HG02678 (cell line): ENCODE data around the gene IGFN1.
A peak's percentile ranks its signal among the peaks of the same experiment; 100 is the strongest.

Experiments used
- ATAC-seq: cut with Tn5 transposase; IDR thresholded peaks from one replicate; pipeline ENCODE4 v1.9.1; 2021; ENCODE audit warnings: mild to moderate bottlenecking, moderate library complexity; ENCODE audit not compliant: unreplicated experiment

The IGFN1 gene

DNA sequence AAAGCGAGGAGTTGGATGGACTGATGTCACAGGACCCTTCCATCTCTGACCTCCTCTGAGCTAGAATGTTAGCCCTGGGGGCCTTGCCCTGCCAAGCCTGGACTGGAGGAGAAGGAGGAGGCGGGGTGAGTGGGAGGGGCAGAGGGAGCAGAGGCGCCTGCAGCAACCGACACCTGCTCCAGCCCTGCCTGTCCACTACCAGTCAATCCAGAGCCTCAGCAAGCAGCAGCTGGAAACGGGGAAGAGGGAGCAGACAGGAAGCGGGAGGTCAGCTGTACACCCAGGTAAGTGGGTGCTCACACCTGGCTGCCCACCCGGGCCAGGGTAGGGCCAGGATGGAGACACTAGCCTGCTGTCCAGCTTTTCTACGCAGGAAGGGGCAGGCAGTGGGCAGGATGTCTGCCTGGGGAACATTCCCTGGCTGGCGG, at the start of gene IGFN1:
IGFN1 (plus strand) TSS at position 201 of the 428 bp plus-strand sequence. CDS start 2,470 bp downstream, outside the sequence.
- ATAC-seq, result no peak

DNA sequence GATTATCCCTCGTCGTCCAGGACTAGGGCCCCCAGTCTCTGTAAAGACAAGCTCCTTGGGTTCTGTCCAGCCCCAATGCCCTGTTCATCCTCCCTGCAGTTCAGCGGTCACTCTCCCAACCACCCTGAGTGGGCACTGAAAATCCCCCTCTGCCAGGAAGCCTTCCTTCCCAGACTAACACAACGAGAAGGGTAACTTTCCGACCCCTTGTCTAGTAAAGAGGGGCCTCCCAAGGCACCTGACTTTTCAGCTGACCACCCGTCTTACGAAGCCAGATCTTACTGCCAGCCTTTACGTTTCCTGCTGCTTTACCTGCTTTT, 49.7 kb upstream of the IGFN1 start:
- ATAC-seq, result no peak

DNA sequence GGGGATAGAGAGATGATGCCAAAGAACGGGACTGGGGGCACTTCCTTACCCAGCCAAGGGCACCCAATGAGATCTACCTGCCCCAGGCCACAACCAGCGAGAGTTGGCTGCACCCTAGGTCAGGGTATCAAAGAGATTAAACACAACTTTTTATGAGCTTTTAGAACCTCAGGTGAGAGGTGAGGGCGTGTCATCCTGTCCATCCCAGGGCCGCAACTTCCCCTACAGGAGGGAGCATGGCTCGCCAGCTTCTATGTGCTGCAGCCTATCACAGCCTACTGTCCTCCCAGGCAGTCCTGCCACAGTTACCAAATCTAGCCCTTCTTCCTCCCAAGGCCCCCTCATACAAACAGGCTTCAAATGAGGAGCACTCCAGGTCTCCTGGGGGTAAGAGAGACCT, 49.2 kb upstream of the IGFN1 start:
- no peak for ATAC-seq

DNA sequence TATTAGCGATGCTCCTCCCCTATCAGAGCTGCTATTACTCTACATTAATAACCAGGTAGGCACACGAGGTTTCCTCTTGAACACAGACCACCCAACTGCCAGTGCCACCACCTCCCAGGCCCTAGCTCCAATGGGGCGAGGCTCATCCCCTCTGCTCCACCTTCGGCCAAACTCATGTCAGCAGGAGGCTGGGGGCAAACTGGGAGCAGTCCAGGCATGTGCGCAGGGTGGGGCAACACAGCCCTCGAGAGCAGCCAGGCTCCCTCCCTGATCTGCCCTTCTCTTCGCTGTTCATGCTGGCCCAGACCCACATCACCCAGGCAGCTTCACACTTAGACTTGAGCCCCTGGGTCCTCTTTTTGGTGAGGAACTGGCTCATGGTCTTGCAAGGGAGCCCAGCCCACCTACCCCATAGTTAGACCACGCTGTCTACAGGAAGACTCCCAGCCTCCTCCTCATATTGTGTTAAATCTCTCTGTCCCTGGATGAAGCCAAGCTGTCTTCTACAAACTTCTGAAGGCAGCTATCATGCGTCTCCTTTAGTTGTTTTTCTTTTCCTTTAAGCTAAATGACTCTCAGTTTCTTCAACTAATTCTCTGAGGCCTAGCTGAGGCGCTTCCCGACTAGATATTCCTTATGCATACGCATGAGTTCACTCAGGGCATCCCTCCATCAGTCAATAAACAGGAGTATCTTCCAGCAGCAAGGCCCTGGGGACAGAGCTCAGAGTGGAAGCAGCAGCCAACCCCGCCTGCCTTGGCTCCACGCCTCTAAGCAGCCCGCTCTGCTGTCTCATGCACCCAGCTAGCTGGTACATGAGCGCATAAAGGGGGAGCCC, 48.4 kb upstream of the IGFN1 start:
- no peak for ATAC-seq

DNA sequence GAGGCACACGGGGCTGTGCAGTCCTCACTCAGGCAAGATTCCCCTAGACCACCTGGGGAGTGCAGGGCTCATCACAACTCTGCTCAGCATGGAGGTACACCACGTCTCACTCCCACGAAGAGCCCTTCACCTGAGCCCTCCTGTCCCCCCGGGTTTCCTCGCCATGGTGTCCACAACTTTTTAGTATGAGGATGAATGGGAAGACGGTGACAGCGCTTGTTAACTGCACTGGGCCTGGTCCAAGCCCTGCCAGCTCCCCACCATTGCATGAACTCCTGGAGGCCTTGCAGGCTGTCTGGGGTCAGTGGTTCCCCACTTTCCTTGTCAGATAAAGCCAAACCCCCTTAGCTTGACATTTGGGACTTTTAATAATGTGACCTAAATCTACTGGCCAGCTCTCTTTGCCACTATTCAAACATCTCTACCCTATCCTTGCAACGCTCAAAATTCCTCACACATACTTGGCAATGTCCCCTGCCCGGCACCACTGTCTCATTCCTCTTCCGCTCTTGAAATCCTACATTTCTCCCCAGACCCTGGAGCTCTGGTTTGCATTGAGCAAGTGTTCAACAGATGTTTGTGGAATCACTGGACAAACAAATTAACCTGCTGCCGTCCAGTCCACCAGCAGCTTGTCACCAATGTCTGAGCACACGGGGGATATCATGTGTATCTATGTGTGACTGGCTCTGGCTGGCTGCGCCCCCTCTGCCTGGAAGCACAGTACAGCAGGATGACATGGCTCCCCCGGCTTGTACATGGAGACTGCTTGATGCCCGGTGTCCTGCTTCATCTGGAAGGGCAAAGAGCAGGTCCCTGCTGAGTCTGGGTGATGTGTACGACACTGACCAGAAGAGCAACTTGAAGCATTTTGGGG, 47.5 kb upstream of the IGFN1 start:
- ATAC-seq, result no peak

DNA sequence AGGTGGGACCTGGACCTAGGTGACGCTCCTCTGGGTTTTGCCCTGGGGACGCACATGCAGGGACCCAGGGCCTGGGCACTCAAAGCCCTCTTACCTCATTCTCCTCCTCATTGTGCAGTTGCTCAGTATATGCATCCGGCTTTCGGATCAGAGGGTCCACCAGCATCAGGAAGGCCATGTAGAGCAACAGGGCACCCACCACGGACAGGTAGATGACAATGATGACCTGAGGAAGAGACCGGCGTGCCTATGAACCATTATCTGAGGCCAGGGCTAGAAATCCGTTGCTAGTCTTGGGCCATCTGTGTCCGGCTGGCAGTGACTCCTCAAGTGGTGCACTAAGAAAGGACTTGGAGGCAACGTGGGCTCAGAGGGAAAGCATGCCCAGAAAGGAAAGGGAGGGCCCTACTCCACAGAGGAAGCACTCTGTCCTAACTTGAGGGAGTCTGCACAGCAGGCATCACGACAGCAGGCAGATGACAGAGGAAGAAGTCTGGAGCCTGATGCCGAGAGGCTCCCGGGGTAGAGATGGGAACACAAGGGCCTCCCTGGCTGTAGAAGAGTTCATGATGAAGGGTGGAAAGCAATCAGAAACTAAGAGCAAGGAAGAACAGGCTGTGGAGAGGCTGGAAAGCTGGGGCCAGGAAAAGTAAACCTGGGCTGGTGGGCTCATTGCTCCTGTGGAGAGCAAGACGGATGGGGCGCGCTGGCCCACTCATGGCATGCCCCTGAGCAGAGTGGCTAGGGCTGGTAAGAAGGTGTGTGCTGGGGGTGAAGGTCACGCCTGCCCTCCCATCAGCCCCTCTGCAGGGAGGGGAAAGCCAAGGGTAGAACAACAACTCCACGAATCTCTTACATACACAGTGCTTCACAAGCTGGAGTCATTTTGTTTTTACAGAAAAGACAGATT, 46.6 kb upstream of the IGFN1 start:
- no peak for ATAC-seq

DNA sequence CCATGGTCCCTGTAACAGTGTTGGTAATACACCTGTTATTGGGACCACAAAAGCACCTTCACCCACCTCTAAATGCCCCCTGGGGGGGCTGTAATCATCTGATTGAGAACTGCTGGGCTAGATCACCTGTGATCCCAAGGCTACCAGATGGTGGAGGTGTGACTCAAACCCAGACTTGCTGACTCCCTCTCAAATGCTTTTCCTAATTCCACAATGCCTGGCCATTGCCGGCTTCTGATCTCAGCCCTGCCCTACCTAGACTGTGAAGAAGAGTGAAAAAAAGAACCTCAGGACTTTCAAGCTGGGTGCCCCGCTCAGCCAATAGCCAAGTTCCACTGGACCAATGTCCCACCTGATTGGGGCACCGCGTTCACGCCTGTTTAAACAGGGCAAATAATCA, 45.9 kb upstream of the IGFN1 start:
- no peak for ATAC-seq

DNA sequence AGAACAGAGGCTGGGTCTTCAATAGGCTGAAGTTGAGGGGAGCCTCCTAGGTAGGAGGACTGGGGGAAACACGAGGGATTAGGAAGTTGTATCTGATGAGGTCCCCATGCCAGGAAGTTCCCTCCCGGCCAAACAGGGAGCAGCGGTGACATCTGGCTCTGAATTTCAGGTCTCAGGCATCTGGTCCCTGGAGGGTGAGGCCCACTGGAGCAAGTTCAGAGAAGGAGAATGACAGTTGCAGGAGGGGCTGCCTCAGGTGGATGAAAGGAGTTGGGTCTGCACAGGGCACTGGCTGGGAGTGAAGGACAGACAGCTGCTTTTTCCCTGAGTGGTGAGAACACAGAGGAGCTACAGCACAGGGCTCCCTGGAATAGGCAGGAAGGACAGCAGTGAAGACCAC, 45.5 kb upstream of the IGFN1 start:
- ATAC-seq, result no peak

DNA sequence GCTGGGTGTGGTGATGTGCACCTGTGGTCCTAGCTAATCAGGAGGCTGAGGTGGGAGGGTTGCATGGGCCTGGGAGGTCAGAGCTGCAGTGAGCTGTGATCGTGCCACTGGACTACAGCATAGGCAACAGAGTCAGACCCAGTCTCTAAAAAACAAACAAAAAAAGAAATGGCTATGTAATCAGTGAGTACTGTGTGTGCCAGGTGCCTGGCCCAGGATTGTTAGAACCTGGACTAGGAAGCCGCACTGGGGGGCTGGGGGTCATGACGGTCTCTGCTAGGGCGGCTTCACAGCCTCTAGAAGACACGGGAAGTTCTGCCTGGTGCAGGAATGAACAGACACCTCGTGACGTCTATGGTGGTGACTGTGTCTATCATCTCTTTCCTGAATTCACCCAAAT, 44.8 kb upstream of the IGFN1 start:
- no peak for ATAC-seq

DNA sequence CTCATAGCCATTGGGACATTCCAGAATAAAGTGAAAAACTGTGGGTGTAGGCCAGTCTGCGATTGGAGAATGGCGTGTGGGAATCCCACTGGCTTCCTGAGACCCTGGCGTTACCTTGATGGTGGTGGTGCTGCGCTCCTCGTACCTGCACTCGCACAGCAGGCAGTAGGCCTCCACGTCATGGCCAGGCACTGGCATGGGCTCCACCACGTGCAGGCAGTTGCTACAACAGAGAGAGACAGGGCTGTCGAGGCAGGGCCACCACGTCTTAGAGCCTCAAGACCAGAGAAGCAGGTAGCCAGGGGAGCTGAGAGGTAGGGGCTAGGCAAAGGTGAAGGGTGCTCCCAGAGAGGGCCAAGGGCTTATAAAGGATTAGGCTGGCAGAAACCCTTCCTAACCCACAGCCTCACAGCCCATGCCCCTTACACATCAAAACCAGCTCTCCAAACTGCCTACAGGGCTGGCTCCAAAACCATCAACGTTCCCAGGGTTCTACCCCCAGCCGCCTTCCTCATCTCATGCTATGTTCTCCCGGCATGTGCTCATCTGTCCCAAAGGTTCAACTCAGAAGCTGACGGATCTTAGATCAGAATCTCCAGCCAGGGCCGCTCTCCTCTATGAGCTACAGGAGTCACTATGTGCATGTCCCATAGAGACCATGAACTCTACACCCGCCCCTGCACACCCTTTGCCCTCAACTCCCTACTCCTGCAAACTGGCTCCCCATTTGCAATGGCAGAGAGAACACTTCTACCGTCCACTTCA, 43.8 kb upstream of the IGFN1 start:
- ATAC-seq, result no peak

DNA sequence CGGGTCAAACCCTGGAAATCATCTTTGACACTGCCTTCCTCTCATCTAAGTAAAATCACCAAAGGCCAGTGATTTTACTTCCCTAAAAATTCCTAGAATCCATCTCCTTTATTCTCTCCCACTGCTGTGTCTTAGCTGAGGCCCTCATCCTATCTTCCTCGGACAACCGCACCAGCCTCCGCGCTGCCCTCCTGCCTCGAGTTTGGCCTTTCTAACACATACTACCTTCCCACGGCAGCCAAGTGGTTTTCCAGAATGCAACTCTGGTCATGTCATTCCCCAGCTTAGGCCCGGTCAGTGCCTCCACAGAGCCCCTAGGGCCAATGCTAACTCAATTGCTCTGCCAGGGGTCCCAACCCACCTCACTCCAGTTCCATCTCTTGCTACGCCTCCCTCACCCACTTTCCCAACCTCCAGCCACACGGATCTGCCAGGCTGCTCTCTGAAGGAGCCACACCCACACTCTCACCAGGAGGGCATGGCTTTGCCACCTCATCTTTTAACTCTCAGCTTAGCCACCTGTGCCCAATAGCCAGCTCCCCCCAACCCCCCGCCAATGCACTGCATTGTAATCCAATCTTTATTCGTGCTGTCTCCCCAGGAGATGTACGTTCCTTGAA, 43.1 kb upstream of the IGFN1 start:
- no peak for ATAC-seq

DNA sequence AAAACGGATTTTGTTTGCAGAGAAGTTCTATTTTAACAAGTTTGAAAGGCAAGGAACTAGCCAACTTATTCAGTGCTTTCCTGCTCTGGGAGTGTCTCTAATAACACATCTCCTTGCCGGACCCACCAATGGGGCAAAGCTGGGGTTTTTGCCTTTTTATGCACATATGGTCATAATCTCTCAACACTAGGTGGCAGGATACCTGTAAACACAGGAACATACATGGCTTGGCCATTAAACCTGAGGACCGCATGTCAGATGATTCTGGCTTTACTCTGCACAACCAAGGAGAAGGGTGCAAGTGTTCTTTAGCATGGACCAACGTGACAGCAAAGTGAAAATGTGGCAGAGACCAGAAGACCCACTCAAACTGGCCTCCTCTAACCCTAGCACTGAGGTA, 41.2 kb upstream of the IGFN1 start:
- ATAC-seq, result no peak

DNA sequence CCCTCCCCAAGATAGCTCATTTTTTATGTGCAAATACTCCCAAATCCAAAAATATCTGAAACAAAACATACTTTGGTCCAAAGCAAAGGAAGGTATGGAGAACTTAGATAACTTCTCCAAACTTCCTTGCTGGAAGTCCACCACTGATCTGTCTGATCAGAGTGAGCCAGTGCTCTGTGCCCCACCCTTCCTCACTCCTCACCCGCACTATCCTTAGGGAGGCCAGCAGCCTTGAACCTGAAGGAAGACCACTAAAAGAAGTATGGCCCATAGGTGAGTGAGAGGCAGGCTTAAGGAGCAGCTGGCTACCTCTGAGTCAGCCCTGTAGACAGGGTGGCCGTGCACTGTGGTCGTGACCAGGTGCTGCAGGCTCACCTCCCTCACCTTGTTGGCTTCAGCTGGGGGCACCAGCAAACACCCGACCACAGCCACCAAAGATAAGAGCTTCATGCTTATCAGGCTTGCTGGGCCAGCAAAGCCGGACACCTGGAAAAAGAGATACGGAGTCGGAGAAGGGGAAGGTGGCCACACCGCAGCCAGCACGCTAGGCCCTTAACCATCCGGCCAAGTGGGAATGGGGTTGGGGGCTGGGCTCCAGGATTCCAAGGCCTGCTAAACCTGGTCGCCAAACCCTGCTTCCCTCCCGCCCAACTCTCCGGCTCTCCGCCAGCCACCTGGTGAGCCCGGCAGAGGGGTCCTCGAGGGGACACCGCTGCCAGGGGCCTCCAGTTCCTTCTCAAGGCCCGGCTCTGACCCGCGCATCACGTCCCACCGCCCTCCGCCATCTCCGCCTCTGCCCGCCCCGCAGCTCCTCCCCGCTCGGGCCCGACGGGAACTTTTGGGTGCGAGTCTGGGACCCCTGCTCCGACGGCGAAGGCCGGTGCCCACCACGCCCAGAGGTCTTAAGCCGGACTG, 36.9 kb upstream of the IGFN1 start:
- ATAC-seq, result peak; percentile 62

DNA sequence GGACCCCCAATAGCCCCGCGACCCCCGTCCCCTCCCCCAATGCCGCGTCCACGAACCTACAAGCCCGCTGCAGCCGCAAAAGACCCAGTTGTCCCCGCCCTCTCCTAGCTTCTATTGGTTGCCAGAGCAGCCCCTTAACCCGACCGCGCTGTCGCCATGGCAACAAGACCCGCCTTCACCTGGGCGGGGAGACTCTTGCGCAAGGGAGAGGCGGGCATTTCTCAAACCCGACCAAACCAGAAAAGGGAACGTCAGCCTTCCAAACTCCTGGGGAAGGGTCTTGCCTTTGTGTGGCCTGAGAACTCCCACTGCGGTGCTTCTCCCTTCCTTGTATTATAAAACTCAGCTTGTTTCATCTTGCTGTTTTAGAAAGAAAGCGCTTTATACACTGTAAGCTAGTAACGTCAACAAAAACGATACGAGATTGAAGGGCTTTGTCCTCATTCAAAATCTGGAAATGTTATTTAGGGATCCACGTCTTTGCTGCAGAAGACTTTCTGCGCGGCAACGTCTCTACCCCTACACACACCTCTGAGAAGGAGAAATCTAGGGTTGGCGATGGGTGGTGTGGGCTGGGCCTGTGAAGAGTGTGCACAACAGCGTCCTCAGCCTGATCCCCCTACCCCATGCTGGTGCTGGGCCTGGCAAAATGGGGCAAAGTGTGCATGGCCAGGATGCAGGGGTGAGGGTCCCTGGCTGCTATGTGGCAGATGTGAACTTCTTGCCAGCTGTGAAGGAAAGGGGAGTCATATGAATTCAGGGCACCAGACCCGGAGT, 36.0 kb upstream of the IGFN1 start, which contains the start of gene TMEM9:
TMEM9 (minus strand) TSS at position 86 of the 777 bp plus-strand sequence. CDS start 551 bp downstream, outside the sequence.
- peak; percentile 98 for ATAC-seq

DNA sequence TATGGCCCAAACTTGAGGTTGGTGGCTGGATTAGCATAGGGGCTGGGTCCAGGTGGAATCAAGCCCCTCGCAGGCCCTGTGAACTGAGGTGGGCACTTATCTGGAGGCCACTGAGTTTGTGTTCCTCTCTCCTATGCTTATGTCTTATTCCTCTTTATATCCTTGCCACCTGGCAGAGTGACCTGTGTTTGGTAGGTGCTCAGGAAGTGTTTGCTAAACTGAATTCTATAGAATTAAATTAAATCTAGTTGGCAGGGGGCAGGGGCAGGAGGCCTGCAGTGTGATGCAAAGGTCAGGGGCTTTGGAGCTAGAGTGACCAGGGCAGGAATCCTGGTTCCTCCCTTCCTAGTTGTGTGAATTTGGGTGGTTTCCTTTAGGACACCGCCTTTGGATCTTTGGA, 35.3 kb upstream of the IGFN1 start:
- no peak for ATAC-seq

DNA sequence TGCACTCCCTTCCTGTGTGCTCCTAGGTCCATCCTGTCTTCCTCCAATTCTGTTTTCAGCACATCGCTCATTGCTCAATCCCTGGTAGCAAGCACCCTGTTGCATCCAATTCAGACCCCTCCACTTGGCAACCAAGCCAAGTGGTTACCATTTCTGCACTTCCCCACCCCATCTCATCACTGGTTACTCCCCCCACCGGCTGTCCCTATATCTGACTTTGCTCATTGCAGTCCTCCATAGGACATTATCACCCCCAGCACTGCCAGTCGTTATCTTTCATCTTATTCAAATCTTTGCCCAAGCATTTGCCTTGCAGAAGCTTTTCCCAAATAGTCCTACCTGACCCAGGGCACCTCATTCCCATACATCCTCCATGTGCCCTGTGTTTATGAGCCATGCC, 34.3 kb upstream of the IGFN1 start:
- no peak for ATAC-seq

DNA sequence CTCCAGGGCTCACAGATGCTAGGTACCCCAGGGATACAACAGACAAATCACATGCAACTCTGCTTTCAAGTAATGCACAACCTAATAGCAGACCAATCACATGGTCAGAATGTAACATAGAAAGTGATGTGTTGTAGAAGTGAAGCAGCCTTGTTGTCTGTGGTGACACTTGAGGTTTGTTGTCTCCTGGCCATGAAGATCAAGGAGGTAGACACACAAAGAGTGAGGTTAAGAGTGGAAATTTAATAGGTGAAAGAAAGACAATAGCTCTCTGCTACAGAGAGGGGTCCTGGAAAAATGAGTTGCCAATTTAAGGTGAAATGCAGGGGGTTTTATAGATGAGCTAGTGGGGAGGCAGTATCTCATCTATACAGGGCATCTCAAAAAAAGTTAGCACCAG, 33.8 kb upstream of the IGFN1 start:
- no peak for ATAC-seq

DNA sequence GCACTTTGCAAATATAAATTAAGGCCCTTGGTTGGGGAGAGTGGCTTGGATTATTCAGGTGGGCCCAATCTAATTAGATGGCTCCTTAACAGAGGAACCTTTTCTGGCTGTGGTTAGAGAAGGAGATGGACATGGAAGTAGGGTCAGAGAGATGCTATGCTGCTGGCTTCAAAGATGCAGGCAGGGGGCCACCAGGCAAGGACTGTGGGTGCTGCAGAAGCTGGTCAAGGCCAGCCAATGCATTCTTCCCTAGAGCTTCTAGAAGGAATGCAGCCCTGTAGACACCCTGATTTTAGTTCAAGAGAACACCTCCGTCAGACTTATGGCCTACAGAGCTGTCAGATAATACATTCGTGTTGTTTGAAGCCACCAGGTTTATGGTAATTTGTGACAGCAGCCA, 32.7 kb upstream of the IGFN1 start:
- no peak for ATAC-seq
